Fibroblast of mammary gland (primary cell): Measurements from ENCODE around the gene FIBIN.

Experiments used
- DNase-seq: peaks from one replicate; pipeline ENCODE4 v3.0.0-alpha.2; 2010; ENCODE audit warnings: low read depth
- H3K4me3 ChIP-seq: 2 replicates; pipeline ENCODE4 v1.5.1; 2011; ENCODE audit warnings: low read depth, mild to moderate bottlenecking, low read length, moderate library complexity; ENCODE audit not compliant: control insufficient read depth
- TF ChIP-seq, protein P1 (sequence below): conservative IDR thresholded peaks from 2 replicates; pipeline ENCODE4 v1.5.1; 2011; ENCODE audit warnings: low read depth, low read length, inconsistent platforms; ENCODE audit not compliant: control insufficient read depth, insufficient read depth

Gene FIBIN

DNA sequence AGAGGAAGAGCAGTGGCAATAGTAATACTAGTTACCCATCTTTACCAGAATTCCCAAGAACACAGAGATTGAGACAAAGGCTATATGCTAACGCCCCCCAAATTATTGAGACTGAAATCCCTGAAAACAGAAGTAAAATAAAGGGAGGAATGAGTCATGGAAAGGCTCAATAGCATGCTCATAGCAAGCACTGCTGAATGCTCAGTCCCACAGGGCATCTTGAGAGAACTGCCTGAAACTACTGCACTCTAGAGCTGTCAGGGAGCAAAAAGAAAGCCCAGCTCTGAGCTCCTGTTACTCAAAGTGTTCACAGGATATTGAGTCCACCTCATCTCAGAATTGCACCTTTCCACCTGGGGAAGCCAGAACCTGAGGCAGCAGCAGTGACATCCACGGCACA is 44.1 kb upstream of the FIBIN start:
- TF ChIP-seq, protein P1, sequence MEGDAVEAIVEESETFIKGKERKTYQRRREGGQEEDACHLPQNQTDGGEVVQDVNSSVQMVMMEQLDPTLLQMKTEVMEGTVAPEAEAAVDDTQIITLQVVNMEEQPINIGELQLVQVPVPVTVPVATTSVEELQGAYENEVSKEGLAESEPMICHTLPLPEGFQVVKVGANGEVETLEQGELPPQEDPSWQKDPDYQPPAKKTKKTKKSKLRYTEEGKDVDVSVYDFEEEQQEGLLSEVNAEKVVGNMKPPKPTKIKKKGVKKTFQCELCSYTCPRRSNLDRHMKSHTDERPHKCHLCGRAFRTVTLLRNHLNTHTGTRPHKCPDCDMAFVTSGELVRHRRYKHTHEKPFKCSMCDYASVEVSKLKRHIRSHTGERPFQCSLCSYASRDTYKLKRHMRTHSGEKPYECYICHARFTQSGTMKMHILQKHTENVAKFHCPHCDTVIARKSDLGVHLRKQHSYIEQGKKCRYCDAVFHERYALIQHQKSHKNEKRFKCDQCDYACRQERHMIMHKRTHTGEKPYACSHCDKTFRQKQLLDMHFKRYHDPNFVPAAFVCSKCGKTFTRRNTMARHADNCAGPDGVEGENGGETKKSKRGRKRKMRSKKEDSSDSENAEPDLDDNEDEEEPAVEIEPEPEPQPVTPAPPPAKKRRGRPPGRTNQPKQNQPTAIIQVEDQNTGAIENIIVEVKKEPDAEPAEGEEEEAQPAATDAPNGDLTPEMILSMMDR = no peak
- peak; percentile 71 for DNase-seq
- H3K4me3 ChIP-seq = no peak overlapping the region

DNA sequence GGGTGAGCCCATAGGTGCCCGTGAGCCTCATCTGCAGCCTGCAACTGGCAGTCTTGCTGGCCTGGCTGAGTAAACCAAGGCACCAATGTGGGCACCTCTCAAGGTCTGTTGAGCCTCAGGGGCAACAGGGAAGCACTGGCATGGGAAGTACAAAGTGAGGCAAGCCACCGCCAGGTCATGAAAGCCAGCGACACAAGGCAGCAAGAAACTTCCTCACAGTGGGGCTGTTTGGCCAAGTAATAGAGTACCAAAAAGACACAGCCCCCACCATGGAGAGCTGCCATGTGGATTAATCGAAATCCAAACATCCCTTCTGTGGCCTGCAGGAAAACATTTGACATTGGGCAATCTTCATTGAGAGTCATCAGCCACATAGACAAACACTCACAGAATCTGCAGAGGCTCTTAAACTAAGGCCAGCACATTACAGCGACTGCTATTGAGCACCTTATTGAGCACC is 43.6 kb upstream of the FIBIN start:
- no peak overlapping the region for H3K4me3 ChIP-seq
- DNase-seq = peak; percentile 93
- TF ChIP-seq, protein P1 = no peak

DNA sequence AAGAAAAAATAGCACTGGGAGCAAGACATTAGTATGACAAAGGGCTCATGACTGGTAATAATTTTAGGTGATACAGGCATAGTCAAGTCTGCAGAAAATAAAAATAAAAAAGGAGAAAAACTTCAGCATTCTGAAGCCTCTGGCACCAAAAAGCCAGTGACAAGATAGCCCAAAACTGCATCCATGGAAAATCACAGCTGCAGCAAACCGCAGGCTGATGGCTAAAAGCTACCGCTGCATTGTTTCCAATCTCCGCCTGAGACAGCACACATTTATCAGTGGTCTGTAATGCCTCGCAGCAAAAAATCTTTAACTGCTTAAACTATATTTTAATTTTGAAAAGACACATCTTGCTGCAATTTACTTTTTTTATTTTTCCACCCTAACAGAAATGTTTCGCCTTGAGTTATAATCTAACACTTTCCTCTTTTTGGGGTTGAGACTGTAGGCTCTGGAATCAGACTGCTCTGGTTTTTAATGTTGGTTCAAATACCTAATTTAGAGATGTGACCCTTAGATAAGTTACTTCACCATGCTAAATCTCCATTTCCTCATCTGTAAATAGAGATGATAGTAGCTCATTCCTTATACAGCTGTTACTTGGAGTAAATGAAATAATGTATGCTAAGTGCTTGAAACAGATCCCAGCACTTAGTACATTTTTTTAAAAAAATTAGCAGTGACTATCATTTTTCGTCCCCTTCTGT is 42.0 kb upstream of the FIBIN start:
- TF ChIP-seq, protein P1 = no peak
- DNase-seq = no peak
- H3K4me3 ChIP-seq = no peak overlapping the region

DNA sequence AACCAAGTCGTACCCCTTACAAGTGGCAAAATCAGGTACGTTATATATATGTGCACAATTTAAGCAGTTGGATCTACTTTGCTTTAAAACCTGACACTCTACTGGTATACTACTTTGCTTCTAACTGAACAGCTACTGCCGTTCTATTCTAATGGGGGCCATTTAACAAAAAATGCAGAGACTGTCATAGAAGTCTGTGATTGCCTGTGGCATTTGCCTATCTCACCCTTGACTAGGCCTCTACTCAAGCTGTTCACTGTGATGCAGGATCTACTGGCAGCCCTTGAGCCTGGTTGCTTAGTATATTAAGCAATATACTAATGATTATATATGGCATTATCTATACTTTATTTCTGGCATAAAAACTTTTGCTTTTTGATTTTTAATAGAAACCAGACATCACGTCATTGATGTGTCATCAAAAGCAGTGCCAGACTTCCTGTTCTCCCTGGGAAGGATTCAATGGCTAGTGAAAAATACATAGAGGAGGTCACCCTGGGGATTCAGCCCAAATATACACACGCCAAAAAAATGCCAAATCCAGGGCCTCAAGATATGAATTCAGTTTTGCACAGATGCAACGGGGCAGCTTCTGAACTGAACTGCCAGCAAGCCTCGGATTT is 40.0 kb upstream of the FIBIN start:
- TF ChIP-seq, protein P1 = no peak
- DNase-seq = peak; percentile 87
- H3K4me3 ChIP-seq = no peak overlapping the region

DNA sequence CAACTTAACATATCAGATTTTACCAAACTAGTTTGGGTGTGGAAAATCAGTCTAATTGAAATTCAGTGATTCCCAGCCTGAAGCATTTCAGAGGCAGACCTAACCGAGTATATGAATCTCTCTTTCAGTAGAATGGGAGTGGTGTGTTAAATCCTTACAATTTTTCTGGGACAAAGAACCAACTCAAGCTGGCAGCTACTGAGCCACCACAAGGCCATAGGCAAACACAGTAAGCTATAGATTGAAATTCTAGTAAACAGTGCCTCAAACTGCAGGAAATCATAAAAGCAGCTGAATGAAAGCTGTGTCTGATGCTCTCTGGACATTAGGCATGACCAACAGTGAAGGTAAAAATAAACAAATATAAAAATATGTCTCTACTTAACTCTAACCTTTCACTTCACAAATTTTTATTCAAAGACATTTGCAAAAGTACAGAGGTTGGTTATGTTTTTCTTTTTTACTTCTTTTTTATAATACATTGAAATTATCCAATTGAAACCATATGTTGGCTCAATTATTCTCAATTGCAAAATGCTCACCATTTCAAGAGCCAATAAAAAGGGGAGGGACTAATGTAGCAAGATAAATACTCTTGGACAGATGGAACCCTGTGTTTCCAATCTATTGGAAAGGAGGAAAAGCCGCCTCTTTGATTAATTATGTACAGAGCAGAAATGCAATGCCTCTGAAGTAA is 35.8 kb upstream of the FIBIN start:
- no peak for DNase-seq
- H3K4me3 ChIP-seq = no peak overlapping the region
- TF ChIP-seq, protein P1 = no peak

DNA sequence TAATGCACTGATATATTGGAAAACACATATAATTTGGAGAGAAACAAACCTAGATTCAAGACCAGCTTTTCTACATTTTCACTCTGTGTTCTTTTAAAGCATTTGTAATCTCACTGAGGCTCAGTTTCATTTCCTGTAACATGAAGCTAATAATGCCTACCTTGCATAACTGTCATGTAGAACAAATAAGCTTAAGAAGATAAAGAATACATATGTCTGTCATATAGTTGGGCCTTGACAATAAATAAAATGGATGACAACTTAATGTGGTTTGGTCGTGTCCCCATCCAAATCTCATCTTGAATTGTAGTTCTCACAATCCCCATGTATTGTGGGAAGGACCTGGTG is 35.2 kb upstream of the FIBIN start:
- TF ChIP-seq, protein P1 = no peak
- DNase-seq = no peak
- no peak overlapping the region for H3K4me3 ChIP-seq
